SW480 (cell line): ENCODE data around the gene TMEM80.
"Not testable (repeated sequence)": the region's sequence is repeated elsewhere in the genome, so short reads cannot be mapped to it uniquely, and the experiment has no call there.

Source experiments
- DNase-seq: peaks from one replicate; pipeline ENCODE4 v3.0.0-alpha.2; 2016; ENCODE audit warnings: low spot score

TMEM80 gene

DNA sequence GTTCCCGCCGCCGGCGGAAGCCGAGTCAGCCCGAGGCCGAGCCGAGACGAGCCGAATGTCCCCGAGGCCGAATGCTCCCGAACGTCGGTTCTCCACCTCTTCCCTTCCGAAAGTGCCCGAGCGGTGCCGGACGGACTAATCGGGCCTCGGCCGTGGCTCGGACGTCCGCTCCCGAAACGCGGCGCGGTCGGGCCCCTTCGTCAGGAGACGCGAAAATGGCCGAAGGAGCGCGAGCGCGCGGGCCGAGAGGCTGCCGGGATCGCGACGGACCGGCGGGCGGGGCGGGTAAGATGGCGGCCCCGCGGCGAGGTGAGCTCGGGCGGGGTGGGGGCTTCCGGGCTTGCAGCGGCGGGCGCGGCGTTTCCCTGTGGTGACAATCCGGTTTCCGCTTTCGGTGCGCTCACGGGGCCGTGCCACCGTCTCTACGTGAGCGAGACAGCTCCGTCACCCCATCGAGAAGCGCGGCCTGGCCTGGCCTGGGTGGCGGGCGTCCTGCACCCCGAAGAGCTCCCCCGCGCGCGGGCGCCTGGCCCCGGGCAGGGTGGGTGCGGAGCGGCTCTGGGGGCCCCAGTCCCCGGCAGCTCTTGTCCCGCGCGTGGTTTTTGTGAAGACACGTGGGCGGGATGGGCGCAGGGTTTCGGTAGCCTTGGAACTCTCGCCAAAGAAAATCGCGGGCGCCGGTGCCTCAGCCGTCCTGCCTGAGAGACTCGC lies at the start of gene TMEM80:
Gene TMEM80 (plus strand): TSS at position 279 of the 711 bp plus-strand sequence. CDS start 12 bp downstream, at position 291.
- DNase-seq: peak; percentile 95

DNA sequence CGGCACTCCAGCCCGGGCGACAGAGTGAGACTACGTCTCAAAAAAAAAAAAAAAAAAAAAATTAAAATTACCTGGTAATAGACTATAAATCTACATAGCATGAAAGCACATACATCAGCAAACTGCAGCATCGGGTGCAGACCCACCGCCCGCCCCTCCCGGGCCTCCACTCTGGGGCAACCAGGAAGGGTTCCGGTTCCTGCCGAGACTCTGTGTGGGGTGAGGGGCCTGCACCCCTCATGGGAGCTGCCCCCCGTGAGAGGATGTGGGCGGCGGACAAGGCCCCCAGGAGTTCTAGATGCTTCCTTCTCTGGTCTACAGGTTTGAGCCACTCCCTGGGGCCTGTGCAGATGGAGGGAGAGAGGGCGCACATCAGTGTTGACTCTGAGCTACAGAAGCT lies 49.4 kb upstream of the TMEM80 start:
- no peak for DNase-seq

DNA sequence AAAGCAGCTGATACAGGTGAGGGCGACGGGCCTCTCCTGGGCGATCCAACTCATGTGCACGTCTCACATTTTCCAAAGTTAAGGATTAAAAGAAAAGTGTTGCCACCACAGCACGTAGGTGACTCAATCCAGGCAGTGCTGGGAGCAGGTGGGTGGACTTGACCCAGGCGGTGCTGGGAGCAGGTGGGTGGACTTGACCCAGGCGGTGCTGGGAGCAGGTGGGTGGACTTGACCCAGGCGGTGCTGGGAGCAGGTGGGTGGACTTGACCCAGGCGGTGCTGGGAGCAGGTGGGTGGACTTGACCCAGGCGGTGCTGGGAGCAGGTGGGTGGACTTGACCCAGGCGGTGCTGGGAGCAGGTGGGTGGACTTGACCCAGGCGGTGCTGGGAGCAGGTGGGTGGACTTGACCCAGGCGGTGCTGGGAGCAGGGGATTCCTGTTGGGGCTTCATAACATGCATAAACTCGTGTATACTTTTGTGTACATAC lies 47.9 kb upstream of the TMEM80 start:
- not testable (repeated sequence) for DNase-seq

DNA sequence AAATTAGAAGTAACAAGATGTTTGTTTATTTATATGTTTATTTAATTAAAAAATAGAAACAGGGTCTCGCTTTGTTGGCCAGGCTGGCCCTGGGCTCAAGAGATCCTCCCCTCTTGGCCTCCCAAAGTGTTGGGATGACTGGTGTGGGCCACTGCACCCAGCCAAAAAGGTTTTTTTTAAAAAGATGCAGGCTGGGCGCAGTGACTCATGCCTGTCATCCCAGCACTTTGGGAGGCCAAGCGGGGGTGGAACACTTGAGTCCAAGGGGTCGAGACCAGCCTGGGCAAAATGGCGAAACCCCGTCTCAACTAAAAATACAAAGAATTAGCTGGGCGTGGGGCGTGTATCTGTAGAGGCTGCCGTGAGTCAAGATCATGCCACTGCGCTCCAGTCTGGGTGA lies 45.1 kb upstream of the TMEM80 start:
- no peak for DNase-seq

DNA sequence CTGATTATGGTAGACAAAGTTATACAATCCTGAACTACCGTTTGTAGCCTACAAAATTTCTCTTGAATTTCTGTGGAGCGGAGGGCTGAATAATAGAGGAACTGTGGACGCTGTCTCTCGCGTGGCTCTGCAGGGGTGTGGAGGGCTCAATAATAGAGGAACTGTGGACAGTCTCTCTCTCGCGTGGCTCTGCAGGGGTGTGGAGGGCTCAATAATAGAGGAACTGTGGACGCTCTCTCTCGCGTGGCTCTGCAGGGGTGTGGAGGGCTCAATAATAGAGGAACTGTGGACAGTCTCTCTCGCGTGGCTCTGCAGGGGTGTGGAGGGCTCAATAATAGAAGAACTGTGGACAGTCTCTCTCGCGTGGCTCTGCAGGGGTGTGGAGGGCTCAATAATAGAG lies 42.5 kb upstream of the TMEM80 start:
- not testable (repeated sequence) for DNase-seq

DNA sequence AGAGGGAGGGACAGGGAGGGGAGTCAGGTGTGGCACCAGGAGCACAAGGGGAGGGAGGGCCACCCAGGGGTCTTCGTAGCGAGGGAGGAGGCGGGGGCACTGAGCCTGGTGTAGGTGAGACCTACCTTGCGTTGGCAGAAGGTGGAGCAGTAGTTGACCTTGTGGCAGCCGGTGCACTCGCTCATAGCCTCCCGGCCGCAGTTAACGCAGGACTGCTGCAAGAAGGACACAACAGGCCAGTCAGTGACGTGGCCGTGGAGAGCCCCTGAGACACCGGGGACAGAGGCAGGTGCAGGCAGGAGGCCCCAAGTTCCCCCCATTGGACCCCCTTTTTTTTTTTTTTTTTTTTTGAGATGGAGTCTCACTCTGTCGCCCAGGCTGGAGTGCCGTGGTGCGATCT lies 41.8 kb upstream of the TMEM80 start:
- DNase-seq: no peak

DNA sequence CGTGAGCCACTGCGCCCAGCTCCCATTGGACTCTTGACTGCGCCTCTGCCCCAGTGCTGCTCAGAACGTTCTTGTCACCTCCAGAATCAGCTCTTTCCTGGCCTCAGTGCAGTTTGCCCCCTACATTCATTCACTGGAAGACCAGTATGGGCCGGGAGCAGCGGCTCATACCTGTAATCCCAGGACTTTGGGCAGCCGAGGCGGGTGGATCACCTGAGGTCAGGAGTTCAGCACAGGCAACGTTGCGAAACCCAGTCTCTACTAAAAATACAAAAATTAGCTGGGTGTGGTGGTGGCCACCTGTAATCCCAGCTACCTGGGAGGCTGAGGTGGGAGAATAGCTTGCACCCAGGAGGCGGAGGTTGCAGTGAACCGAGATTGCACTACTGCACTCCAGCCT lies 41.2 kb upstream of the TMEM80 start:
- not testable (repeated sequence) for DNase-seq

DNA sequence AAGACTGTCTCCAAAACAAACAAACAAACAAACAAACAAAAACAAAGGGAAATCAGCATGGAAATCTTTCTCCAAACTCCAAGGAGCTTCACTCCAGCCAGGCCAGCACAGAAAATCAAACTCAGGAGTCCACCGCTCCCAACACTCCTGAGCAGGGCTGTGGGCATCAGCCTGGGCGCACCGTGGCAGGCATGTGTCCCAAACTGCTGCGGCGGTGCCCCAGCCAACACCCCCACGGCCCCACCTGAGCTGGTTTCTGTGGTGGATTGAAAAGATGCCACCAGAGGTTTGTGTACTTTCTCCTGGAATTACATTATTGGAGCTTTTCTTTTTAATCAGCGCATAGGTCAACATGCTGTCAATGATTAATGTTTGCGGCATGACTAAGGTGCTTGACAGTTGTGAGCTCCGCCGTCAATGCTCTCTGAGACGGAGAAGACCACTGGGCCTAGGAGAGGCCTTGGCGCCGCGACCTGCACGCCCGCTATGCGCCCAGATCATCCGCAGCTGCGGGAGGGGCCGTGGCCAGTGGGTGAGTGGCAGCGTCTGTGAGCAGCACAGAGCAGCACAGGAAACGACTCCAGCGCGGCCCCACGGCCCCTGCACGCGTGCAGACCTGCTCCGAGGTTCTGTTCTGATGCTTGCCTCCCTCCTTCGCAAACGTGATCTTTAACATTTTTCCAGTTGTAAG lies 40.4 kb upstream of the TMEM80 start:
- no peak for DNase-seq

DNA sequence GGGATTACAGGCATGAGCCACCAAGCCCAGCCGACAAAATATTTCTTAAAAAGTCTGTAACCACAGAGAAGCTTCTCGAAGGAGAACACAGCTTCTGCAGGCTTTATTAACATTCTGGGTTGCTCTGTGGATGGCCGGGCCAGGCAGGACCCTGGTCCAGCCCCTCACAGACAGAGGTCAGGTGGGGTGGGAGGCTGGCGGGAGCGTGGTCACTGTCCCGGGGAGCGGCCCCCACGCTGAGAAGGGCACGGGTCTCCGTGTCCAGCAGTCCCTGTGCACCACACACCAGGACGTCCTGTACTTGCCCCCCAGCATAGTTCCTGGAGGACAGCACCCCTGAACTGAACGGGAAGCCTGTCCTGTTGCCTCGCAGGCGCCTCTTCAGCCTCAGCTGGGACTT lies 39.2 kb upstream of the TMEM80 start:
- no peak for DNase-seq

DNA sequence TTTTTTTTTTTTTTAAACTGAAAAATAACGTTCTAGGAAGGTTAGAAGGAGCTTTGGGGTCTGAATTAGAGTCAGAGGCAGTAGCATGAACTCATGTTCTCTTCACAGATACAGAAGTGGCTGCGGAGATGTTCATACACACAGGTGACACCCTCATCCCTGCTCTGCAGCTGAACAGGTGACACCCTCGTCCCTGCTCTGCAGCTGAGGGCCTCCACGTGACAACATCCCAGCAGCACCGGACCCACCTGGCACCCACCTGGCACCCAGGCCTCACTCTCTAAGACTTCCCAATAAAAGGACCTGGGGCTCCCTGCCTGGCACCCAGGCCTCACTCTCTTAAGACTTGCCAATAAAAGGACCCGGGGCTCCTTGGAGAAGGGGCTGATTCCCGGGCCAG lies 38.8 kb upstream of the TMEM80 start:
- DNase-seq: no peak

DNA sequence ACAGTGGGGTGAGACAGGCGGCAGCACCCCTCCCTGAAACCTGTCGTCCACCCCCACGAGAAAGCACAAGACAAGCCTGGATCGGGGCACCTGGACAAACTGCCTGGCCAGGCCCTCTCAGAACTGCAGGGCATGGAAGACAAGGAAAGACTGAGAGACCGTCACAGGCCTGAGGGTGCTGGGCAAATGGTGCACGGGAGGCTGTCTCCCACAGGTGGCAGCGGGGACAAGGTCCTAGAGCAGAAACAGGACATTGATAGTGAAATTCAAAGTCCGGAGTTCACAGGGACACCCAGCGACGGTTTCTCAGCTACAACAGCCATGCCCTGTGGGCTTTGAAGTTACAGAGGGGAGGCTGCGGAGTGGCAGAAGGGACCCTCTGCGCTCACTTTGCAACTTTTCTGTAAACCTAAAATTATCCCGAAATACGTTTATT lies 37.9 kb upstream of the TMEM80 start:
- DNase-seq: no peak

DNA sequence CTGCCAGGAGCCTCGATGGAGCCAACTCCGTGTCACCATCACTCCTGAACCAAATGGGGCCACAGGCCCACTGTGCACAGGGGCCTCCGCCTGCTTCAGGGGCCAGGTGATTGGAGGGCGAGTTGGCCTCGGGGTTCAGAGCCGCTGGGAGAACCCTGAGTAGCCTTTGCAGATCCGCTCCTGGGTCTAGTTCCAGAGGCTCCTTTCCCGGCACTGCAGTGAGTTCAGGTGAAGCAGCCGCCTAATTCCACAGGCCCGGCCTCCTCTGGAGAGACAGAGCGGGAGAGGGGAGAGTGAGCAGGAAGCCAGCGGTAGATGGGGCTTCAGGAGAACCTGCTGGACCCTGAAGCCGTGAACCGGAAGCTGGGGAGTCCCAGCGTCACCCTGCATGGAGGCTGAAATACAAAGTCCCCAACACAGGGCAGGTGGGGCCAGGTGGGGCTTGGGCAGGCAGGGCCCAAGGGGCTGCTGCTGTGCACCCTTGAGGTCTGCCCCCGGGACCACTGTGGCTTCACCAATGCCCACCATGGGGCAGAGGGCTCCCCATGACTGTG lies 36.0 kb upstream of the TMEM80 start:
- DNase-seq: no peak

DNA sequence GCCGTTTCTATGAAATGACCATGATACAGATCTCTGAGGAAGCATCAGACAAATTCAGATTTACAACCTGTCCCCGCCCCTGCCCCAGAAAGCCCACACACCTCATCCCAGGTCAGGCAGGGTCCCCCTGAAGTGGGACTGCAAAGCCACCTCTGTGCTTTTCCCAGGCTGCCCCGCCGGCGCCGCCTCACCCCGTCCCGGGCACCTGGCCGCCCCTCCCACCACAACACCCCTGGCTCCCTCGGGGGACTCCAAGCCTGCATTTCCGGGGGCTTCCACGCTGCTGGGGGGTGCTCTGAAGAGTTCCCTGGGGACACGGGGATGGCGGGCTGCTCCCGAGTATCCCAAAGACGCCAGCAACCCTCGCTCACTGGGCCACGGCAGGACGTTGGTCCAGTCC lies 35.3 kb upstream of the TMEM80 start:
- DNase-seq: no peak

DNA sequence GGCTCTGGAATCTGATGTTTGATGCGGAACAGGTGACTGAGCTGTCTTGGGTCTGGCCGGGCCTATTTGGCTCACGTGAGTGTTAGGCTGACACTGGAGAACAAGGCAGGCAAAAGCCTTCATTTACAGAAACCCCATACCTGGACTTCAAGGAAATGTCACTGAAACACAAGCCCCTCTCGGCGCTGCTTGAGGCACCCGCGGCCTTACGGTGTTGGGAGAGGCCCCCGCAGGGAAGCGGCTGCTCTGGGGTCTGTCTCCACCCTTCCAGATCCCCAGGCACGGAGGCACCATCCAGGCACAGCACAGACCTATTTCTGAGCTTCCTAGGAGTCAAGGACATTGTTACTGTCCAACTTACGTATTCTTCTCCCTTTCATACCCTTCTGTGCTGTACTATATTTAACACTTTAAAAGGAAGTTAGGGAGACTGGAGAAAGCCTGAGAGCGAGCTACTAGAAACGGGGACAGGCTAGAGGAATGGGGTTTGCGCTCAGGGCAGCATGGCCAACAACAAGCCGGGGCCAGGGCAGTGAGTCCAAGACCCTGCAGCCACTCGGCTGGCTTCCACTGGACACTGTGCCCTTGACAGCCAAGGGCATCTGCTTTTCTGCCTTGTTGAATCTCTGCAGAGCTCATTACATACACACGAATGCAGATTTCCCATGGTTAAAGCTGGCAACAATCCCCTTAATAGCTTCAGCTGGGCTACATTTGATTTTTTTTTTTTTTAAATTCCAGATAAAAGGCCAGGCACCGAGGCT lies 34.8 kb upstream of the TMEM80 start:
- DNase-seq: no peak

DNA sequence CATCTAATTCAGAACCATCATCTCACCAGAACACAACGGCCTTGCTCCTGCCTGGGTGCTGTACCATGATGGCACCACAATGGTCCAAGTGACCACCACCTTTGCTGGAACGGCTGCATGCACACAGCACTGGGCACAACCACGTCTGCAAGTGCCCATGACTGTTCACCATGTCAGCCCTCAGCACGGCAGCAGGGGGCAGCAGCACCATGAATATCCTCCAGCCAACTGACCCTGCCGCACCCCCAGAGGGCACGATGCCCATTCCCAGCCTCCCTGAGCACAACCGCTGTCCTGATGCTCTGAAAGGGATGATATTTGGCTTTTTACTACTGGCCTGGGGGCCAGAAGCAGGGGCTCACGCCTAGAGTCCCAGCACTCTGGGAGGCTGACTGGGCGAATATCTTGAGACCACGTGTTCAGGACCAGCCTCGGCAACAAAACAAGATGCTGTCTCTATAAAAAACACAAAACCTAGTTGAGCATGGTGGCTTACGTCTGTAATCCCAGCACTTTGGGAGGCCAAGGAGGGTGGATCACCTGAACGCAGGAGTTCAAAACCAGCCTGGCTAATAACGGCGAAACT lies 32.8 kb upstream of the TMEM80 start:
- peak; percentile 22 for DNase-seq

DNA sequence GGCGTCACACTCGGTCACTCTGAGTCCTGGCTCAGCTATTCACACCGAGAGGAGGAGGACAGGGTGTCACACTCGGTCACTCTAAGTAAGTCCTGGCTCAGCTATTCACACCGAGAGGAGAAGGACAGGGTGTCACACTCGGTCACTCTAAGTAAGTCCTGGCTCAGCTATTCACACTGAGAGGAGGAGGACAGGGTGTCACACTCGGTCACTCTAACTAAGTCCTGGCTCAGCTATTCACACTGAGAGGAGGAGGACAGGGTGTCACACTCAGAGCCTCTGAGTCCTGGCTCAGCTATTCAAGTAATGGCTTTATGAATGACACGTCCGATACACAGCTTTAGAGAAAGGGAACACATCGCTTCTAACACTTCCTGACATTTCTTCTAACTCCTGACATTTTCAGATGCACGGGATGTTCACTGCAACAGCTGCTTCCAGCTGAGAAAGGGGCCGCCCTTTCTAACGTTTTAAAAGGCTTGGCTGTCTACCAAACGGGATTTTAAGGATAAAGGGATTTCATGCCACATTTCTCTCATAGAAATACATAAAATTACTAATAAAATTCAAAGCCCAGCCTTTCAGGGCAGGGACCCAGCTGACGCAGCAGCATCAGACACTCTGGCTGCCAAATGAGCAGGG lies 30.4 kb upstream of the TMEM80 start:
- DNase-seq: no peak

DNA sequence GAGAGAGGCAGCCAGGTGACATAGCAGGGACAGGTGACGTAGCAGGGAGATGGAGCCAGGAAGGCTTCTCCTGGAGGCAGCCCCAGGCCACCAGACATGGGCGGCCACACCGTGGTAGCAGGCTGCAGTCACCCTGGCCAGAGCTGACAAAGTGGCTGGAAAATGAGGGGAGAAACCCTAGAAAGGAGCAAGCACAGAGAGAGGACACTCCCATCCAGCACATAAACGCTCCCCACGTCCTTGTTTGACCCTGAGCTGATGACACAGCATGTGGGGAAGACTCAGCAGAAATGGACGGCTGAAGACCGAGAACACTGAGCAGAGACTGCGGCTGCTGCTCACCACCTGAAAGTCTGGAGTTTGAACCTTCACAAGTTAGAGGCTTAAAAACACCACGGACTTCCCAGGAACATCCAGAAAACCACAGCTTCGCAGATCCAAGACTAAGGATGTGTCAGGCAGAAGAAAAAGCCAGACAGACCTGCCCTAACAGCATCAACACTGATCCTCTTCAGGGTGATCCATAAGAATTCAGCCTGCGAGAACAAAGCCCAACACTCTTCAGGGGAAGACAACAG lies 29.8 kb upstream of the TMEM80 start:
- DNase-seq: no peak

DNA sequence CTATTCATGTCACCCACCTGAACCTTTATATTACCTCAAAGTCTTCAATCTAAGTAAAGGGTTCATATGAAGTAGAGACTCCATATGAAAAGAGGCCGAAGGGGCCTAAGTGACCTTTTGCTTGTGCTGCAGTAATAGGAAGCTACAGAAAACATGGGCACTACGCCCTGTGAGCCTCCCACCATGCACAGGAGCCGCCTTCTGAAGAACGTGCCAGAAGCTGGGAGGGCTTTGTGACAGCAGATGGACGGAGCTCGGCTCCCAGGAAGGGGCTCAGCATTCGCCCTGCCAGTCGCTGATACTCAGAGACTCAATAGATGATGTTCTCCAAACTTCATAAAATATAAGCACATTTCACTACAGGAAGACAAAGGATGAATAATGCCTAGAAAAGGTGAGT lies 21.8 kb upstream of the TMEM80 start:
- no peak for DNase-seq

DNA sequence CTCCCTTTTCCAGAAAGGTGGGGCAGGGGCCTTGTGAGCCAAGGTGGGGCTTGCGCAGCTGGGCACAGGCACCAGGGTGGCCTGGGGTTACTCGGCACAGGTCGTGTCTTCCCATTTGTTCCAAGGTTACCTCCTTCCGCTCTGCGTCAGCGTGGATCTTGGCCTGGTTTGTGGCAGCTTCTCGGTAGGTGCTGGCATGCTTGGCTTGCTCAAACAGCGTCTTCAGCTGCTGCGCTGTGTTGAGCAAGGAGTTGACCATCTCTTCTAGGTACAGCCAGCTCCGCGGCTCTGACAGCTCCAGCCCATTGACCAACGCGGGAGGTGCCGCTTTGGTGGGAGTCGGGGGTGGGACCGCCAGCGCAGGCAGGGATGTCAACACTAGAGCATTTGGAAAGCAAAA lies 21.2 kb upstream of the TMEM80 start:
- no peak for DNase-seq

DNA sequence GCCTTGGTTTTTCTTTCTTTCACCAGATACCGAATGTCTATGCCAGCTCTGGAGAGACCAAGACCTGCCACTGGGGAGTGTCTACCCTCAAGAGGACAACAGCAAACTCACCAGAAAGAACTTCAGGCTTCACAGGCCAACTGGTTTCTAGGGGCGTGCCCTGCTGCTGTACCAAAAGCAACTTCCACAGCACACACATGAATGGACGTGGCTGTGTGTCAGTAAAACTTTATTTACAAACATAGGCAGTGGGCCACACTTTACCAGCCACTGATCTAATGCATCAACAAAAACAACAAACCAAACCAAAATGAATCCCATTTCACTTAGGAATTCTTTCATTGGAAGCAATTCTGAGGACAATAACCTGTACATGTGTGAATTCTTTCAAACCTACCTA lies 17.3 kb upstream of the TMEM80 start:
- DNase-seq: no peak
